Measurements from ENCODE around the gene MVB12B.

DNA sequence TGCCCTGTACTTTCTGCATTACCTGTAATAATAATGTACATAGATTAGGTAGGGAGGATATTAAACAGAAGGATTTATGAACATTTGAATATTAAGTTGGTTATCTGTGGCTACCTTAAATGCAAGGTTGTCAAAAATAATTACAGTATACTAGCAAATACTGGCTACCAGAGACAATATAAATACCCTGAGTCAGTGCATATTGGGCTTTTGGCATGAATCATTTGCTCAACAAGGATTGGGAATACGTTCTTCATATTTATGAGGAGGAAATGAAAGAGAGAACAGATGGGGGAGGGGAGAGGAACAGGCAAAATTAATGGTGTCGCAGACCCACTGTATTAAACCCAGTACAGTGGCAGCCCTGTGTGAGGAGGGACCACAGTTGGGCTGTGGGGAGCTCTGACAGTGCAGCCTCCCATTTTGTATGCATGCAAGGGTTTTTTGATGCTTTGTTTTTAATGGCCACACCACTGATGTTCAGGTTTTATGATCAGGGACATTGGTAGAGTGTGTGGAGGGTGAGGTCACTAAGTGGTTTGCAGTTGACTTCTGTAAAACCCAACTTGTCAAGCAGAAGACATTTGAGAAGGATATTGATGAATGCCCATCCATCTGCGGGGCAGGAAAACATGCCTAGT is 56.9 kb downstream of the MVB12B start:
- TF ChIP-seq CTCF (IDR thresholded peaks at IDR 0.05) = no peak
- TF ChIP-seq ESRRA (CRISPR knock-in tag; IDR thresholded peaks at IDR 0.05; ENCODE audit: borderline replicate concordance) = no peak
- no peak for TF ChIP-seq MXD4 (CRISPR knock-in tag; IDR thresholded peaks at IDR 0.05; ENCODE audit: borderline replicate concordance)
- no peak for TF ChIP-seq SMAD4 (CRISPR knock-in tag; IDR thresholded peaks at IDR 0.05)
- TF ChIP-seq SMAD3 (CRISPR knock-in tag; IDR thresholded peaks at IDR 0.05; ENCODE audit: borderline replicate concordance) = no peak

All from WTC11 (cell line).